HG02885 (cell line): ENCODE results near the gene TRHDE.

Experiments
- ATAC-seq: cut with Tn5 transposase; IDR thresholded peaks from one replicate; pipeline ENCODE4 v1.9.1; 2021; ENCODE audit warnings: mild to moderate bottlenecking; ENCODE audit not compliant: unreplicated experiment, poor library complexity

The TRHDE gene

DNA sequence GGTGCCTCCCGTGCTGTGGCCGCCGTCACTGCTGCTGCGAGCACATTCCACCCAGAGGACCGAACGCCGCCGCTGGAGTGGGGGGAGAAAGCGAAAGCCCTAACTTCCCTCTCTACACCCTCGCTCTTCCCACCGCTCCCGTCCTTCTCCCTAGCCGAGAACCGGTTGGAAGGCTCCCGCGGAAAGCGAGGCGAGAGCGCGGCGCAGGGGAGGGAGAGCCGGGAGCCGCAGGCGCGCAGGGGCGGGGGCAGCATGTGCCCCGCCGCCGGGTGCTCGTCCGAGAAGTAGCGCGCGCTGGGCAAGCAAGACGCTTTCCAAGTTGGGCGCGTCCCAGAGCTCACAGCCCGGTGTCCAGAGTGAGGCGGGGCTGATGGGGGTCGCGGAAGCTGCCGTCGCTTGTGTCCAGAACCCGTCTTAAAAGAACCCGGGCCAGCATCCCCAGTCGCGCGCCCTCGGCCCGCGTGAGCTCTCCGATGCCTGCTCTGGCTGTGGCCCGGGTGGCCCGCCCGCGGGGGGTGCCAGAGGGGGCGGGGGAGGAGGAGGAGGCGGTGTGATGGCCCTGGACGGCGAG is at the start of gene TRHDE:
TRHDE (plus strand) TSS at position 280 of the 571 bp plus-strand sequence; CDS start at position 554, 274 bp downstream.
- no peak for ATAC-seq

GRCh38 chr12:72226510-72226909 is 45.7 kb upstream of the TRHDE start:
- ATAC-seq, result no peak

DNA sequence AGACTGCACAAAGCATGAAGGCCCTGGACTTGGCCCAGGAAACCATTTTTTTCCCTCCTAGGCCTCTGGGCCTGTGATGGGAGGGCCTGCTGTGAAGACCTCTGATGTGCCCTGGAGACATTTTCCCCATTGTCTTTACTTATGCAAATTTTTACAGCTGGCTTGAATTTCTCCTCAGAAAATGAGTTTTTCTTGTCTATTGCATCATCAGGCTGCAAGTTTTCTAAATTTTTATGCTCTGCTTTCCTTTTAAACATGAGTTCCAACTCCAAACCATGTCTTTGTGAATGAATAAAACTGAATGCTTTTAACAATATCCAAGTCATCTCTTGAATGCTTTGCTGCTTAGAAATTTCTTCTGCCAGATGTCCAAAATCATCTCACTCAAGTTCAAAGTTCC is 43.7 kb upstream of the TRHDE start:
- ATAC-seq, result no peak

DNA sequence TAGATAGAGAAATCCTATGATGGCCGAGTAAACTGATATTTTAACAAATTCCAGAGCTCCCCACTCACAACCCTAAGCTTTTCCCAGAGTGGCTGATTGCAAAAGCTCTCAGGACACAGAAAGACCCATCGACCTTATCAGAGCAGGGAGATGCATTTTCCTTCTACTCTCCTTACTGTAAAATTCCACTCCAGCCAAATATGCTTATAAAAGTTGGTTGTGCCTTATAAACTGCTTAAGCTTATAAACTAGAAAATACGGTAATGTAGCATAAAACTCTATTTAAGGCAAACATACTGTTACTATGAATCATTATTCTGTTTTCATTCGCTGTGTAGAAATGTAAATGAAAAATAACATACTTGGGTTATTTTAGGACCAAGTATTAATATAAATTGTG is 41.6 kb upstream of the TRHDE start:
- ATAC-seq, result no peak

DNA sequence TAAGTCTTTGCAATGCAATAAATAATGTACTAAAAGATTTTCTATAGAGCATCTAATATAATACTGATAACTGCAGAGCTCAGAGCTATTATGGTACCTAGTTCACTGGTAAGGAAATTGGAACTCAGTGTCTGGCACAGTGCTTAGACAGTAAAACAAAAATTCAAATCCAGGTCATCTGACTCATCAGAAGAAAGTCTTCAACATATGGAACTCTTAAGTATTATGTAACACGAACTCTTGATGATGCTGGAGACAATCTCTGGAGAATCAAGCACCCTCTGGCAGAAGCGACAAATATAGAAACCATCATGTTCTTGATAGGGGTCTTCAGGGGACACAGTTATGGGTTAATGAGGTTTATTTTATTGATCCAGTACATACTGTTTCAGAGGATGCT is 37.3 kb upstream of the TRHDE start:
- ATAC-seq, result no peak

DNA sequence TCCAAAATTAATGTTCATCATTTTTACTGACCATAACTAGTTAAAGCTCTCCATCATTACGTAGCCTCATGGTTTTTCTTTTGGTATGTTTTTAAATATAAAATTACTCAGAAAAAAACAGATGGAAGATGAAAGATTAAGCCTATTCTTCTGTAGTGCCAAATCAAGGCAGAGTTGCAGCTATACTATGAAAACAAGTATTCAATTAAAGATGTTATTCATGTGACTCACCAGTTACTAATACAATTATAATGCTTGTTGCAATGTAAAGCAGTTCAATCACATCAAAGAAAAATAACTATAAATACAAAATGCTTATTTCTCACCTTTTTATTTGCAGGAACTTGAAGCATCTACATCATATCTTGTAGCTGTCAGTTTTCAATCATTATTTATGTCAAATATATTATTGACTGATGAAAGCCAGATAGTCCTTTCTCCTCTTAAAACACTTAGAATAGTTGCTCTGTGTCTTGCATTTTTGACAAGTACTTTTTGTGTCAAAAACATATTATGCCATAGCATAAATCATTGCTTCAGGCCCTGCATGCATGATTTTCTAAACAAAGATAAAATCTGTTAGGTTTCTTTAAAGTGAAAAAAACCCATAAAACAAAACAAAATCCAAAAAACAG is 36.0 kb upstream of the TRHDE start:
- ATAC-seq, result no peak

GRCh38 chr12:72241552-72241951 is 30.6 kb upstream of the TRHDE start:
- ATAC-seq, result no peak

DNA sequence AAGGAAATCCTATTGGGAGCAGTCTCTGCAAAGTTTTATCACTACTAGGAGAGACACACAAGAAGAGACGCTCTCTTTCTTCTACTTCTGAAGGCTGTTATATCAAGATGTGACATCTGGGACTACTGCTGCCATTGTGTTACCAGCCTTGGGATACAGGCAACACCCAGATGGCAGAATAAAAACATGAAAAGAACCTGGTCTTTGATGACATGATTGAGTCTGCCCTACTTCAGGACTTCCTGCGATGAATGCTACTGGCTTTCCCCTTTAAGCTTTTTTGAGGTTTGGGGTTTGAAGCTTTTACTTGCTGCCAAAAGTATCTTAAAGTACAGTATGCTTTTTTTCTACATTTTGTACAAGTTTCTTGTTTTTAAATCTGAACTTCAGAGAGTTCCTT is 29.2 kb upstream of the TRHDE start:
- ATAC-seq, result no peak

DNA sequence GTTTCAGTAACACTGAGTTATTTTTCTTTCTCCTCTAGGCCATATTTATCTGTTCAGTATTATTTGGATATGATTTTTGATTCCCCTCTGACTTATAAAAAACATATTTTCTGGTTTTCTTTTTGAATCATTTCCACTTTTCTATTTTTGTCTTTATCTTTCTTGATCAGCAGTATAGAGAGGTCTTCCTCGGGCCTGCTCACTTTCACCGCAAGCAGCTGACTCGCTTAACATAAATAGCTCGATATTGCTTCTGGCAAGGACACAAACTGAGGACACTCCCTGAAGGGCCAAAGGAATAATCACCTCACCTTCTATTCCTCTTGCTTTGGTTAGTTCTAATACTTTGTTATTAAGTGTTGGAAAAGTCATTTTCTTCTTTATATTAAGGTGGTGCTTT is 25.8 kb upstream of the TRHDE start:
- no peak for ATAC-seq

DNA sequence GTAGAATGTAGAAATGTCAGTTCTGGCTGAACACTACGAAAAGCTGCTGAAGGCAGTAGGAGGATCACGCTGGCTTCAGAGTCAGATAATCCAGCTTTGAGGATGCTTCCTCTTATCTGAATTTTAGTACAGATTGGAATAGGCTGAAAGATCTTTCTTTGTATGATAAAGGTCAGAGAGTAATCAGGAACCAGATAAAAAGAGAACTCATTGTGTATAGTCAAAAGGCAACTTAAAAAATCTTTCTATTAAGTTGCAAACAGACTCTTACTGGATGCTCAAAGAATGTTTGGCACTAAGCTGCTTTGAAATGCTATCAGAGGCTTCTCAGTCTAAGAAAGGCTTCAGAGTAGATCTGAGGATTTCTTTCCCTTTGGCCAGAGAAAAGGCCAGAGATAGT is 21.8 kb upstream of the TRHDE start:
- ATAC-seq, result no peak

GRCh38 chr12:72256725-72257124 is 15.4 kb upstream of the TRHDE start:
- ATAC-seq, result no peak

DNA sequence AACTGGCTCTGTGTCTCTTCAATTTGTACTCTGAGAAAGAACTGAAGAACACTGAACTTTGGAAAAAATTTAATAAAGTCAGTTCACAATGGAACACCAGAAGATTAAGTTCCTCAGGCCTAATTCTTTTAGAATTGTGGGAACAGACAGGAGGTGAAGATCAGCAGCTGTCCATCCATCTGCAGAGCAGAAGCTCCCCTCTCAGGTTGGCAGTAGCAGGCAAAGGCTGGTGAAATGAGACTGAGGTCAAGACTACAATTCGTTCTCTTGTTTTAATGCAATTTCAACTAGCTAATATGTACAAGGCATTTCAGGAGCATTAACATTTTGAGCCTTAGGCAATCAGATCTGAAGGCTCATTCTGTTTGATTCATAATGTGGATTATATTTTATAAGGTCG is 10.3 kb upstream of the TRHDE start:
- ATAC-seq, result no peak

GRCh38 chr12:72264548-72265175 is 7.5 kb upstream of the TRHDE start:
- ATAC-seq, result no peak

DNA sequence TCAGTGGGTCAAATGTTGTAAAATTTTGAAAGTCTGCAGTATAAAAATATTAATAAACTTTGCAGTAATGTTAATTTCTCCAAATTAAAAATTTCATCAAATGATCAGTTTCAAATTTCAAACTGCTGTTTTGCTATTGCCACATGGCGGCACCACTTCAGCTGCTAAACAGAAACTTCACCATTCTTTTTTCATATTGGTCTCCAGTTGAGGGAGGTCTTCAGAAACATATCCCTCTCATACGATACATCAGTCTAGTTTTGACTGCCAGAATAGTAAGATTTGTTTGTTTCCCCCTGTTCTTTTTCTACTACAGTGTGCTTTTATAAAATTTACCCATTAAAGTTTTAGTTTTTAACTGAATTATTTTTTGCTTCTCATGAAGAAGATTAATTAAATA is 4.2 kb upstream of the TRHDE start:
- ATAC-seq, result no peak

DNA sequence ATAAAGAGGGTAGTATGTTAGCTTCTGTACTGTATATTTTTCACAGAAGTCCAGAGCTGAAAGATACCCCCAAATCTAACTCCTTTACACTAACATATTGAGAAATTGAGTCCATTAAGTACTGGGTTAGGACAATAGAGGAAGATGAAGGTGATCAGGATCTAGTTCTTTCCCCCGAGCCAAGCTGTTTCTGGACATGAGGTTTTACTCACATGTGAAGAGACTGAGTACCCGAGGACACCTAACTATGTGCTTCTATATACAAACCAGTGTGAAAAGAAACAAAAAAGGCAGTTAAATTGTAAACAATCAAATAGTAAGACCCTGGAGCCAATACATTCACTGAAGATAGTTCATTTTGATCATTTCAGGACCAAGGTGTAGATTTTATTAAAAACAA is 3.8 kb upstream of the TRHDE start:
- ATAC-seq, result no peak

DNA sequence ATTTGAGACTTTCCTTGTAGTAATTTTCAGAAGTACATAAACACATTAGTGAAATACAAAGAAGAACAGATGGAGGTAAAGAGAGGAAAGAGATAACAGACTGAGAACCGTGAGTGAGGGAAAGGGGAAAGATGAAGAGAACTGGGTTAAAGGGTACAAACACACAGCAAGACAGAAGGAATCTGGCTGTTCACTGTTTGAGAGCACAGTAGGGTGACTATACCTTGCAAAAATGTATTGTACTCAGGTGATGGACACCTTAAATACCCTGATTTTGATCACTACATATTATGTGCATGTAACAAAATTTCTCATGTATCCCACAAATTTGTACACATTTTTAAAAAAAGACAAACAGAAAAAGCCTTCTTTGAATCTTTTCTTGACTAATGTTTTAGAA is 2.7 kb upstream of the TRHDE start:
- ATAC-seq, result no peak

GRCh38 chr12:72270246-72270645 is 1.9 kb upstream of the TRHDE start:
- no peak for ATAC-seq

GRCh38 chr12:72270961-72271360 is 1.2 kb upstream of the TRHDE start:
- ATAC-seq, result no peak

- no peak for ATAC-seq
Measured at GRCh38 chr12:72271451-72272090, 599 bp upstream of the TRHDE start.

- no peak for ATAC-seq
Measured at GRCh38 chr12:72272731-72273498, 745 bp downstream of the TRHDE start.

- no peak for ATAC-seq
Measured at GRCh38 chr12:72273499-72273837, 1.3 kb downstream of the TRHDE start.
